HL-60 (cell line): ENCODE results near the gene TMEM132D.

Source experiments
- CTCF ChIP-seq: IDR thresholded peaks from one replicate; pipeline ENCODE4 v1.5.1; 2011; ENCODE audit warnings: low read length, control low read depth, inconsistent platforms; ENCODE audit not compliant: insufficient read depth
- POLR2AphosphoS5 ChIP-seq: IDR thresholded peaks from 2 replicates; pipeline ENCODE4 v1.6.1; 2012; ENCODE audit warnings: low read depth
- REST ChIP-seq: IDR thresholded peaks from 2 replicates; pipeline ENCODE4 v1.6.1; 2012; ENCODE audit warnings: low read depth; ENCODE audit not compliant: insufficient replicate concordance

DNA sequence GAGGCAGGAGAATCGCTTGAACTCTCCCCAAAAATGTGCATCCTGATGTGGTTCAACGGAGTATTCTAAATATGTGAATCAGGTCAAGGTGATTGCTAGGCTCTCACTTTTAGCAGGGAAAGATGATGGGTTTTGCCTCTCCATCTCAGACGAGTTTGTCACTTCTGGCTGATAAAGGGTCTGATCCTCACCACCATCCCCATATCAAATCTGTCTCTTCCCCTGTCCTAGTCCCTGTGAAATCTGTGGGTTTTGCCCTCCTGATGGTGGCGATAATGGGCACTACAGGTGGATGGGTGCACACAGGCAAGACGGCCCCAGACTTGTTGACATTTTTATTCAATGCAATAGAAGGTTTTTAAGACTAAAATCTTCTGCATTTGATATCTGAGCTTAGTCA is 665.9 kb downstream of the TMEM132D start:
- TF ChIP-seq REST = no peak
- TF ChIP-seq CTCF = no peak
- TF ChIP-seq POLR2AphosphoS5 = no peak
